Measurements from ENCODE around the gene TRAPPC2.
"Not testable (repeated sequence)": the region's sequence is repeated elsewhere in the genome, so short reads cannot be mapped to it uniquely, and the experiment has no call there.

- TF ChIP-seq FOXM1 (IDR thresholded peaks at IDR 0.05; ENCODE audit: low read depth); TAF1 (IDR thresholded peaks at IDR 0.05; ENCODE audit: borderline replicate concordance, low read depth, low read length); EZH2phosphoT487 (IDR thresholded peaks at IDR 0.05; ENCODE audit: borderline replicate concordance, low read depth); REST (IDR thresholded peaks at IDR 0.05; ENCODE audit: low read depth, low read length); CHD2 (IDR thresholded peaks at IDR 0.05; ENCODE audit: low read length, partially characterized antibody); RAD21 (IDR thresholded peaks at IDR 0.05; ENCODE audit: low read length); TEAD4 (IDR thresholded peaks at IDR 0.05; ENCODE audit: borderline replicate concordance, insufficient read depth); GATA2 (CRISPR knock-in tag; IDR thresholded peaks at IDR 0.05); GABPA (IDR thresholded peaks at IDR 0.05; ENCODE audit: low read depth): not testable (repeated sequence)
- TF ChIP-seq, protein P1, sequence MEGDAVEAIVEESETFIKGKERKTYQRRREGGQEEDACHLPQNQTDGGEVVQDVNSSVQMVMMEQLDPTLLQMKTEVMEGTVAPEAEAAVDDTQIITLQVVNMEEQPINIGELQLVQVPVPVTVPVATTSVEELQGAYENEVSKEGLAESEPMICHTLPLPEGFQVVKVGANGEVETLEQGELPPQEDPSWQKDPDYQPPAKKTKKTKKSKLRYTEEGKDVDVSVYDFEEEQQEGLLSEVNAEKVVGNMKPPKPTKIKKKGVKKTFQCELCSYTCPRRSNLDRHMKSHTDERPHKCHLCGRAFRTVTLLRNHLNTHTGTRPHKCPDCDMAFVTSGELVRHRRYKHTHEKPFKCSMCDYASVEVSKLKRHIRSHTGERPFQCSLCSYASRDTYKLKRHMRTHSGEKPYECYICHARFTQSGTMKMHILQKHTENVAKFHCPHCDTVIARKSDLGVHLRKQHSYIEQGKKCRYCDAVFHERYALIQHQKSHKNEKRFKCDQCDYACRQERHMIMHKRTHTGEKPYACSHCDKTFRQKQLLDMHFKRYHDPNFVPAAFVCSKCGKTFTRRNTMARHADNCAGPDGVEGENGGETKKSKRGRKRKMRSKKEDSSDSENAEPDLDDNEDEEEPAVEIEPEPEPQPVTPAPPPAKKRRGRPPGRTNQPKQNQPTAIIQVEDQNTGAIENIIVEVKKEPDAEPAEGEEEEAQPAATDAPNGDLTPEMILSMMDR (IDR thresholded peaks at IDR 0.05), result not testable (repeated sequence)
- TF ChIP-seq, protein P2, sequence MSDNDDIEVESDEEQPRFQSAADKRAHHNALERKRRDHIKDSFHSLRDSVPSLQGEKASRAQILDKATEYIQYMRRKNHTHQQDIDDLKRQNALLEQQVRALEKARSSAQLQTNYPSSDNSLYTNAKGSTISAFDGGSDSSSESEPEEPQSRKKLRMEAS (IDR thresholded peaks at IDR 0.05; ENCODE audit: low read depth), result not testable (repeated sequence)
Measured at GRCh38 chrX:13730523-13730922, 3.9 kb downstream of the TRAPPC2 start.
